Esophagus (tissue), 2 donors: ENCODE data around the gene CHTF8. TPM values are rescaled to one million over a fixed set of nuclear protein-coding genes. Genes with fewer than 3 reads are reported as not detected.
A peak's percentile ranks its signal among the peaks of the same experiment; 100 is the strongest.

Source experiments
- H3K27ac ChIP-seq, 2 donors: one replicate each; pipeline ENCODE4 v1.5.1; 2013; ENCODE audit warnings: low read depth in 2 of 2, mild to moderate bottlenecking in 2 of 2, inconsistent platforms in 1 of 2, low read length in 1 of 2, moderate library complexity in 1 of 2
- H3K27me3 ChIP-seq, 2 donors: one replicate each; pipeline ENCODE4 v1.6.1; 2013; ENCODE audit warnings: low read length in 2 of 2, control low read depth in 1 of 2, mild to moderate bottlenecking in 1 of 2; ENCODE audit not compliant: insufficient read depth in 2 of 2, control insufficient read depth in 1 of 2
- H3K36me3 ChIP-seq, 2 donors: one replicate each; pipeline ENCODE4 v1.6.1; 2013; ENCODE audit warnings: low read length in 1 of 2; ENCODE audit not compliant: control insufficient read depth in 2 of 2, insufficient read depth in 2 of 2
- H3K4me1 ChIP-seq, 2 donors: one replicate each; pipeline ENCODE4 v1.6.1; 2013; ENCODE audit warnings: low read length in 1 of 2; ENCODE audit not compliant: control insufficient read depth in 2 of 2, insufficient read depth in 2 of 2
- H3K4me3 ChIP-seq, 2 donors: one replicate each; pipeline ENCODE4 v1.5.1; 2013; ENCODE audit warnings: low read length in 2 of 2, mild to moderate bottlenecking in 2 of 2, low read depth in 1 of 2, moderate library complexity in 1 of 2
- H3K9me3 ChIP-seq, 2 donors: one replicate each; pipeline ENCODE4 v1.6.1; 2013; ENCODE audit warnings: mild to moderate bottlenecking in 2 of 2, low read depth in 1 of 2, low read length in 1 of 2, moderate library complexity in 1 of 2; ENCODE audit not compliant: control insufficient read depth in 2 of 2, insufficient read depth in 1 of 2
- WGBS, 2 donors: extraction: QIAGEN DNeasy Blood & Tissue Kit; methylation state at CpG; one replicate each; pipeline ENCODE4 v1.1.7; 2013; 5-methylcytosine and 5-hydroxymethylcytosine counted together
- polyA plus RNA-seq, 2 donors: library from polyadenylated mRNA; stranded (reverse); fragments of 200-250 nt; gene quantifications; one replicate each; pipeline ENCODE4 v1.2.3, GENCODE V29; 2013
- donor health status: healthy with polysubstance abuse.
- donor health status: Bipolar disorder and iron deficiency.

Gene CHTF8
- polyA plus RNA-seq, 2 donors: 18.8 to 43.5 TPM

DNA sequence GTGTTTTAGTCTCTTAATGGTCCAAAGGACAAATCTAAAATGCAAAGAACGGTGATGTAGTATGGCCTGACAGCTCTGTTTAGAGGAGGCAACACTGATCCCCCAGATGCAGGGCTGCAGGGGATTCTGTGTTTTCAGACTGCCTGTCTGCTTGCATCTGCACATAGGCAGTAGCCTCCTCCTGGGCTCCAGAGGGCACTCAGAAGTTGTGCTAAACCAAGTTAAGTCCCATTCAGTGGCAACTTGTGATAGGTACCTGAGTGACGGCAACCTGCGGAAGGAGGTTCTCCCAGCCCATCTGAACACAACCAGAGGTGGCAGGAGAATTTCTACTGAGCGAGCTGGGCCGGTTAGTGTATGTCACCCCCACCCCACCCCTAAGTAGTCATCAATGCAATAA lies 17.0 kb downstream of the CHTF8 start:
- H3K27me3 ChIP-seq: no peaks in the 10 kb centered on the region
- no peak overlapping the region for H3K27ac ChIP-seq
- peaks cover 3 to 47% of the 10 kb centered on the region in 2 donors for H3K36me3 ChIP-seq
- no peak overlapping the region for H3K4me3 ChIP-seq
- peaks cover 0 to 3% of the 10 kb centered on the region in 2 donors for H3K4me1 ChIP-seq
- 94 to 95% methylated on average over 5 of the region's 5 CpGs for WGBS, 2 donors
- no peaks in the 10 kb centered on the region for H3K9me3 ChIP-seq

DNA sequence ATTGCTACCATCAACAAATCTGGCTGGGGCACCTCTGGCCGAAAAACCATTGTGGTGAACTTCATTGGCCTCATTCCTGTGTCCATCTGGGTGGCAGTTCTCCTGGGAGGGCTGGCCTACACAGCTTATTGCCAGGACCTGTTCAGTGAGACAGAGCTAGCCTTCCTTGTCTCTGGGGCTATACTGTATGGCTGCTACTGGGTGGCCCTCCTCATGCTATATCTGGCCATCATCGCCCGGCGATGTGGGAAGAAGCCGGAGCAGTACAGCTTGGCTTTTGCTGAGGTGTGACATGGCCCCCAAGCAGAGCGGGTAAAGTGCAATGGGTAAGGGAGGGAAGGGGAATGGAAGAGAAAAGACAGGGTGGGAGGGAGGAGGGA lies 17.4 kb downstream of the CHTF8 start:
- Histone ChIP-seq H3K36me3 (peaks cover 3 to 46% of the 10 kb centered on the region in 2 donors), H3K27me3 (no peaks in the 10 kb centered on the region), H3K9me3 (no peaks in the 10 kb centered on the region), H3K4me1 (peaks cover 0 to 3% of the 10 kb centered on the region in 2 donors), H3K4me3 (no peak overlapping the region), H3K27ac (no peak overlapping the region)
- 95 to 96% methylated on average over 6 of the region's 6 CpGs for WGBS, 2 donors

- H3K4me3 ChIP-seq: no peak overlapping the region
- 91% methylated on average over 25 of the region's 25 CpGs for WGBS, 2 donors
- H3K4me1 ChIP-seq: peaks cover 0 to 3% of the 10 kb centered on the region in 2 donors
- peaks cover 5 to 48% of the 10 kb centered on the region in 2 donors for H3K36me3 ChIP-seq
- H3K27ac ChIP-seq: no peak overlapping the region
- no peaks in the 10 kb centered on the region for H3K9me3 ChIP-seq
- no peaks in the 10 kb centered on the region for H3K27me3 ChIP-seq
Observed at GRCh38 chr16:69114346-69114975, 17.9 kb downstream of the CHTF8 start.

DNA sequence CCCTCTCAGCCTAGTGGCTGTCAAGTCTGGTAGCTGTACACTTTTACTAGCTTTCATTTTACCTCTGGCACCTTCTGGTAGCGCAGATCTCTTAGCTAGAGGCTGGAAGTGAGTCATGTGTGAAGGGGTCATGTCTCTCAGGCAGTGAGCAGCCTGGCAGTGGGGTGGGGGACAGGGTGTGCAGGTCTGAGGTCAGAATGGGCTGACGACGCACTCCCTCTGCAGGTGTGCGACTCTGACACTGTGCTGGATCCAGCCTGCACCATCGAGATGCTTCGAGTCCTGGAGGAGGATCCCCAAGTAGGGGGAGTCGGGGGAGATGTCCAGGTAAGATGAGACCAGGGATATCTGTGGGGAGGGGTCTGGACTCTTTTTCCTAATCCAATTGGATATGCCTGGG lies 19.2 kb downstream of the CHTF8 start:
- peaks cover 0 to 3% of the 10 kb centered on the region in 2 donors for H3K9me3 ChIP-seq
- H3K4me3 ChIP-seq: no peak overlapping the region
- peaks cover 0 to 3% of the 10 kb centered on the region in 2 donors for H3K4me1 ChIP-seq
- H3K36me3 ChIP-seq: peaks cover 3 to 50% of the 10 kb centered on the region in 2 donors
- no peaks in the 10 kb centered on the region for H3K27me3 ChIP-seq
- 91 to 92% methylated on average over 7 of the region's 7 CpGs for WGBS, 2 donors
- no peak overlapping the region for H3K27ac ChIP-seq

DNA sequence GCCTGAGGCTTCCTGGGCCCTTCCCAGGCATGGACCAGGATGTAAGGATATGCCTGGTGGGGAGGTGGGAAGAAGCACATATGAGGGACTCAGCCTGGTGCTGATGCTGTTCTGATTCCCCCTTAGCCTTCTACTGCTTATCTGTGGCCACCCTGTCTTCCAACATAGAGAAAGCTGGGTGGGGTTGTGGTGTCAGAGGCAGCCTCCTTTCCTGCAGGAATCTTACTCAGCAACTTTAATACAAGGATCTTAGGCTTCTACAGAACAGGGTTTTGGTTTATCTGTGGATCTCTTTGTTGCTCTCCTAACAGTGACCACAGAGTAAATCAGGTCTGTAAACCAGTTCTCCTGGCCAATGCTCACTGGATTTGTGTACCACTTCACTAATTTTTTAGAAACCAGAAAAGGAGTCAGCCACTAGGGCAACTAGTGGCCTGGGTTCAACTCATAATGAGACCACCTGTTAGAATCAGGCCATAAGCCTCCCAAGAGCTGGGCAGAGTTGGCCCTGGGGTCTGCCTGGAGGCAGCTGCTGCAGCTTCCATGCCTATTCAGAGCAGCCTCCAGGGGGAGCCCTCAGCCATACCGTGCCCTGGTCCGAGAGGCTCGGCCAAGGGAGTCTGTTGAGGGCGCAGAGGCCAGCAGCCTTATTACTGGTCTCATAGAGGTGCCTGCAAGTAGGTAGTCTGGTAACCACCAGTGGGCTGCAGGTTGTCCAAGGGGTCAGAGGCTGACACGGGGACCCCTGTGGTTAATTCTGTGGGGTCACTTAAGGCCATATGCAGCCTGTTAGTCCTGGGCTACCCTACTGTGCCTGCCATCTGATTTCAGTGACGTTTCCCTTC lies 19.9 kb downstream of the CHTF8 start:
- peaks cover 0 to 3% of the 10 kb centered on the region in 2 donors for H3K9me3 ChIP-seq
- H3K4me3 ChIP-seq: no peak overlapping the region
- H3K36me3 ChIP-seq: peaks cover 2 to 47% of the 10 kb centered on the region in 2 donors
- no peaks in the 10 kb centered on the region for H3K27me3 ChIP-seq
- no peak overlapping the region for H3K27ac ChIP-seq
- H3K4me1 ChIP-seq: peaks cover 6 to 8% of the 10 kb centered on the region in 2 donors
- 54 to 59% methylated on average over 6 of the region's 6 CpGs for WGBS, 2 donors

DNA sequence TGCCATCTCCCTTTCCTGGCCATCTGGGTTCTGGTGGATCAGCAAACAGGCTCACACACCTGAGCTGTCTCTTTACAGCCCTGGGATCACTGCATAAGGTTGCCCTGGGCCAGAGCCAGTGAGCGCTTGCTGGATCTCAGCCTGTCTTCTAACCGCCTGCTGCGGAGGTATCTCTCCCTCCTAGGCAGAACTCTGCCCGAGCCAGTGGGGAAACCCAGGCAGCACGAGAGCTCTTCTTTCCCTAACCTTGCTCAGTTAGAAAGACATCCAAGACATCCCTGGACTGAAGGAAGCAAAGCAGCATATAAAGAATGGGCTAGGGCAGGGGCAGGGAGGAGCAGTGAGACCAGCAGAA lies 20.5 kb downstream of the CHTF8 start:
- no peak overlapping the region for H3K4me3 ChIP-seq
- peak overlapping the region in 1 of 2 donors; percentile 7 for H3K27ac ChIP-seq
- peaks cover 9 to 12% of the 10 kb centered on the region in 2 donors for H3K4me1 ChIP-seq
- H3K27me3 ChIP-seq: no peaks in the 10 kb centered on the region
- 67 to 74% methylated on average over 5 of the region's 5 CpGs for WGBS, 2 donors
- peaks cover 2 to 47% of the 10 kb centered on the region in 2 donors for H3K36me3 ChIP-seq
- H3K9me3 ChIP-seq: peaks cover 0 to 3% of the 10 kb centered on the region in 2 donors

DNA sequence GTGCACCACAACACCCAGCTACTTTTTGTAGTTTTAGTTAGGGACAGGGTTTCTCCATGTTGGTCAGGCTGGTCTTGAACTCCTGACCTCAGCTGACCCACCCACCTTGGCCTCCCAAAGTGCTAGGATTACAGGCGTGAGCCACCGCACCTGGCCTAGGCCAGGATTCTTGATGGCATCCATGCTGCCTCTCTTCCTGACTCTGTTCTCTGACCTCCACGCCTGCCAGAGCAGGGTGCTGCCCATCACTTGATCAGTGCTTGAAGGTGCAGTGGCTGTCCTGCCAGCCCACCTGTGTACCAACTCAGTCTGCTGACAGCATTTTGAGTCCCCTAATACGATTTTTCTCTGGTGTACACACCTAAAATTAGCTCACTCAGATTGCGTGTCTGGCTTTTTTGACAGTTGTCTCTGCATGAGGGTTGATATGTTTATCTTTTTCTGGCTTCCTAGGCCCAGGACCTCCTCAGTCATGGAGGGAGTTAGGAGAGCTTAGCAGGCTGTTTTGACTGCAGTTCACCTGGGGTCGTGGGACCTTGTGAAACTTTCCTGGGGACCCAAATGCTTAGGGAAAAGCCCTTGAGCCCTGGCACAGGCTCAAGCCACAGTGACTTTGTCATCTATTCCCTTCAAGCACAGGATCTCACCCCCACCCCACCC lies 21.0 kb downstream of the CHTF8 start:
- H3K36me3 ChIP-seq: peaks cover 2 to 44% of the 10 kb centered on the region in 2 donors

GRCh38 chr16:69110406-69110805 lies 22.0 kb downstream of the CHTF8 start:
- no peak overlapping the region for H3K4me3 ChIP-seq
- 87 to 92% methylated on average over 7 of the region's 7 CpGs for WGBS, 2 donors
- H3K9me3 ChIP-seq: peaks cover 0 to 3% of the 10 kb centered on the region in 2 donors
- H3K27ac ChIP-seq: no peak overlapping the region
- peaks cover 10 to 14% of the 10 kb centered on the region in 2 donors for H3K4me1 ChIP-seq
- peaks cover 2 to 36% of the 10 kb centered on the region in 2 donors for H3K36me3 ChIP-seq
- H3K27me3 ChIP-seq: no peaks in the 10 kb centered on the region

More for the DNA sequence above, 21.0 kb downstream of the CHTF8 start:
- Histone ChIP-seq H3K9me3 (peaks cover 0 to 3% of the 10 kb centered on the region in 2 donors), H3K27ac (peak overlapping the region in 1 of 2 donors; percentile 7), H3K4me1 (peaks cover 10 to 14% of the 10 kb centered on the region in 2 donors), H3K27me3 (no peaks in the 10 kb centered on the region), H3K4me3 (no peak overlapping the region)
- 80 to 82% methylated on average over 6 of the region's 6 CpGs for WGBS, 2 donors

GRCh38 chr16:69109486-69110270 lies 22.7 kb downstream of the CHTF8 start:
- no peak overlapping the region for H3K27ac ChIP-seq
- H3K27me3 ChIP-seq: no peaks in the 10 kb centered on the region
- H3K9me3 ChIP-seq: peaks cover 0 to 3% of the 10 kb centered on the region in 2 donors
- WGBS, 2 donors: 93 to 95% methylated on average over 48 of the region's 48 CpGs
- H3K36me3 ChIP-seq: peaks cover 2 to 30% of the 10 kb centered on the region in 2 donors
- peaks cover 10 to 14% of the 10 kb centered on the region in 2 donors for H3K4me1 ChIP-seq
- no peak overlapping the region for H3K4me3 ChIP-seq
